Measurements from ENCODE around the gene TRIM52.

DNA sequence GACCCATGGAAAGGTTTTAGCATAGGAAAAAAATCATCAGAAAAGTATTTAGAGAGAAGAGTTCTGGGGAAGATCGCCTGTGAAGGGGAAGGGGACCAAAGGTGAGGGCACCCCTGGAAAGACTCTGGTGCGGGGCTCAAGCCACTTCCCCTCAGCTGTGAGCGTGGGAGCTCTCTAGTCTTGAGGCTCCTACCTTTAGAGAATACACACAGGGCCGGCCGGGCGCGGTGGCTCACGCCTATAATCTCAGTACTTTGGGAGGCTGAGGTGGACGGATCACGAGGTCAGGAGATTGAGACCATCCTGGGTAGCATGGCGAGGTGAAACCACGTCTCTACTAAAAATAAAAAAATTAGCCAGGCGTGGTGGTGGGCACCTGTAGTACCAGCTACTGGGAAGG, 30.9 kb downstream of the TRIM52 start:
- TF ChIP-seq, protein P1, sequence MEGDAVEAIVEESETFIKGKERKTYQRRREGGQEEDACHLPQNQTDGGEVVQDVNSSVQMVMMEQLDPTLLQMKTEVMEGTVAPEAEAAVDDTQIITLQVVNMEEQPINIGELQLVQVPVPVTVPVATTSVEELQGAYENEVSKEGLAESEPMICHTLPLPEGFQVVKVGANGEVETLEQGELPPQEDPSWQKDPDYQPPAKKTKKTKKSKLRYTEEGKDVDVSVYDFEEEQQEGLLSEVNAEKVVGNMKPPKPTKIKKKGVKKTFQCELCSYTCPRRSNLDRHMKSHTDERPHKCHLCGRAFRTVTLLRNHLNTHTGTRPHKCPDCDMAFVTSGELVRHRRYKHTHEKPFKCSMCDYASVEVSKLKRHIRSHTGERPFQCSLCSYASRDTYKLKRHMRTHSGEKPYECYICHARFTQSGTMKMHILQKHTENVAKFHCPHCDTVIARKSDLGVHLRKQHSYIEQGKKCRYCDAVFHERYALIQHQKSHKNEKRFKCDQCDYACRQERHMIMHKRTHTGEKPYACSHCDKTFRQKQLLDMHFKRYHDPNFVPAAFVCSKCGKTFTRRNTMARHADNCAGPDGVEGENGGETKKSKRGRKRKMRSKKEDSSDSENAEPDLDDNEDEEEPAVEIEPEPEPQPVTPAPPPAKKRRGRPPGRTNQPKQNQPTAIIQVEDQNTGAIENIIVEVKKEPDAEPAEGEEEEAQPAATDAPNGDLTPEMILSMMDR (IDR thresholded peaks at IDR 0.05; ENCODE audit: low read depth, low read length, poor library complexity, severe bottlenecking): no peak
- TF ChIP-seq EZH2phosphoT487 (IDR thresholded peaks at IDR 0.05; ENCODE audit: borderline replicate concordance, low read length): no peak
